Endothelial cell of umbilical vein (primary cell): ENCODE measurements around the gene RIPOR3. TPM values are rescaled to one million over a fixed set of nuclear protein-coding genes. Genes with fewer than 3 reads are reported as not detected.

ENCODE experiments used
- BruUV-seq: library from RNA; stranded (reverse); fragments of 400-500 nt; replicated peaks from 2 replicates; lab custom pipeline; 2021; lab: Mats Ljungman, UMichigan
- CTCF ChIA-PET: fragments of 300-600, 350-600 bp; sonication (Branson Sonifier 250); formaldehyde crosslinking; loops from one replicate; lab custom pipeline; 2021; ENCODE audit warnings: antibody characterized with exemption, inconsistent platforms; lab: Charles Lee
- POLR2A ChIA-PET: fragments of 300-600, 350-600 bp; sonication (Branson Sonifier 250); formaldehyde crosslinking; loops from one replicate; lab custom pipeline; 2021; ENCODE audit warnings: antibody characterized with exemption, inconsistent platforms; lab: Charles Lee
- DNase-seq: peaks from one replicate; pipeline ENCODE4 v3.0.0-alpha.2; 2011; ENCODE audit warnings: low read depth, low spot score
- FAIRE-seq: peaks from 2 replicates; lab custom pipeline; 2011; peaks lifted over from hg19 to GRCh38; lab: Jason Lieb, UNC
- H2AFZ ChIP-seq: 2 replicates; pipeline ENCODE4 v1.6.0; 2012; ENCODE audit warnings: low read depth, low read length, control low read depth, inconsistent platforms
- H3K27ac ChIP-seq: 2 replicates; pipeline ENCODE4 v1.5.1; 2011; ENCODE audit warnings: low read depth, mild to moderate bottlenecking, control low read depth, low read length, moderate library complexity; ENCODE audit not compliant: insufficient read depth
- H3K27me3 ChIP-seq, 2 experiments: 2 replicates each; pipeline versions ENCODE4 v1.6.0 to v1.6.1; 2011; ENCODE audit warnings: low read length in 2 of 2, mixed read lengths in 1 of 2; ENCODE audit not compliant: control insufficient read depth in 2 of 2, insufficient read depth in 2 of 2
- H3K36me3 ChIP-seq, 2 experiments: 2 replicates in 1 of 2; 3 replicates in 1 of 2; pipeline ENCODE4 v1.5.1; 2011; ENCODE audit warnings: low read length in 2 of 2, mild to moderate bottlenecking in 1 of 2, moderate library complexity in 1 of 2; ENCODE audit not compliant: control insufficient read depth in 2 of 2, insufficient read depth in 2 of 2; ENCODE audit errors: extremely low read depth in 1 of 2
- H3K4me1 ChIP-seq: 3 replicates; pipeline ENCODE4 v1.5.1; 2011; ENCODE audit warnings: mild to moderate bottlenecking, low read length; ENCODE audit not compliant: control insufficient read depth, insufficient read depth; ENCODE audit errors: extremely low read depth
- H3K4me2 ChIP-seq: 2 replicates; pipeline ENCODE4 v1.6.1; 2011; ENCODE audit warnings: low read length, control low read depth, mixed read lengths; ENCODE audit not compliant: insufficient read depth
- H3K4me3 ChIP-seq, 3 experiments: fragments of 200-600 bp in 1 of 3; sonication (generic), shearing (Covaris generic) in 1 of 3; replicated peaks in 1 of 3; 2 replicates each; pipeline ENCODE4 v1.5.1; 2011 to 2016; ENCODE audit warnings: control low read depth in 3 of 3, low read length in 3 of 3, mild to moderate bottlenecking in 2 of 3, inconsistent platforms in 1 of 3, low read depth in 1 of 3, moderate library complexity in 1 of 3; ENCODE audit not compliant: insufficient read depth in 1 of 3
- H3K79me2 ChIP-seq: 2 replicates; pipeline ENCODE4 v1.6.0; 2012; ENCODE audit warnings: low read length, inconsistent platforms; ENCODE audit not compliant: control insufficient read depth, insufficient read depth
- H3K9ac ChIP-seq: replicated peaks from 2 replicates; pipeline ENCODE3; 2011; ENCODE audit warnings: low read length, control low read depth; ENCODE audit not compliant: insufficient read depth; ENCODE audit errors: extremely low read depth
- H3K9me1 ChIP-seq: replicated peaks from 3 replicates; pipeline ENCODE4 v1.6.0; 2011; ENCODE audit warnings: mild to moderate bottlenecking, low read length; ENCODE audit not compliant: control insufficient read depth, insufficient read depth; ENCODE audit errors: extremely low read depth
- H3K9me3 ChIP-seq: replicated peaks from 2 replicates; pipeline ENCODE4 v1.5.1; 2012; ENCODE audit warnings: low read length, inconsistent platforms; ENCODE audit not compliant: control insufficient read depth, insufficient read depth
- H4K20me1 ChIP-seq: replicated peaks from 2 replicates; pipeline ENCODE3; 2011; ENCODE audit warnings: mild to moderate bottlenecking, low read length; ENCODE audit not compliant: control insufficient read depth, insufficient read depth; ENCODE audit errors: extremely low read depth
- CTCF ChIP-seq, 2 donors: IDR thresholded peaks; 1 replicate in 1 of 2; 2 replicates in 1 of 2; pipeline ENCODE4 v1.5.1; 2011; ENCODE audit warnings: low read length in 2 of 2, mild to moderate bottlenecking in 2 of 2, moderate library complexity in 2 of 2, control low read depth in 1 of 2, inconsistent platforms in 1 of 2, low read depth in 1 of 2; ENCODE audit not compliant: insufficient read depth in 1 of 2; ENCODE audit errors: extremely low read depth in 1 of 2
- EZH2 ChIP-seq: IDR thresholded peaks from 2 replicates; pipeline ENCODE4 v1.6.1; 2012; ENCODE audit warnings: borderline replicate concordance, low read depth, mild to moderate bottlenecking, moderate library complexity, low read length, inconsistent platforms; ENCODE audit not compliant: severe bottlenecking
- FOS ChIP-seq: IDR thresholded peaks from 2 replicates; pipeline ENCODE4 v1.6.1; 2011; ENCODE audit warnings: mild to moderate bottlenecking, low read length, moderate library complexity, borderline replicate concordance; ENCODE audit not compliant: insufficient read depth
- GATA2 ChIP-seq: IDR thresholded peaks from 2 replicates; pipeline ENCODE4 v1.7.0; 2011; ENCODE audit warnings: low read depth, mild to moderate bottlenecking, moderate library complexity, mixed read lengths, low read length; ENCODE audit not compliant: insufficient read length, insufficient read depth
- JUN ChIP-seq: IDR thresholded peaks from 2 replicates; pipeline ENCODE4 v1.6.1; 2011; ENCODE audit warnings: borderline replicate concordance, low read depth; ENCODE audit not compliant: insufficient read length, insufficient read depth
- MYC ChIP-seq: IDR thresholded peaks from one replicate; pipeline ENCODE4 v1.6.1; 2011; ENCODE audit warnings: mild to moderate bottlenecking, low read depth, low read length
- POLR2A ChIP-seq: IDR thresholded peaks from 2 replicates; pipeline ENCODE4 v1.6.1; 2012; ENCODE audit warnings: low read depth, mild to moderate bottlenecking, control low read depth, low read length
- POLR2AphosphoS5 ChIP-seq: IDR thresholded peaks from 2 replicates; pipeline ENCODE4 v1.6.1; 2012; ENCODE audit warnings: low read depth, mild to moderate bottlenecking, control low read depth, low read length, moderate library complexity; ENCODE audit not compliant: insufficient read depth
- dilution Hi-C: fragments of 300-500 bp; cut with MboI; formaldehyde crosslinking; loops from one replicate; pipeline ENCODE4 v1.15.0; 2019; ENCODE audit warnings: low sequenced_read_pairs; ENCODE audit not compliant: extremely low pct_ligation_motif_present
- intact Hi-C: fragments of 100-400 bp; cut with micrococcal nuclease; formaldehyde crosslinking; loops from one replicate; pipeline ENCODE4 v1.10.0; 2022
- polyA plus RNA-seq, 4 experiments: library from polyadenylated mRNA; depleted of rRNA in 3 of 4; stranded (reverse) in 3 of 4; unstranded in 1 of 4; fragments of >200 nt; gene quantifications; 2 replicates each; pipeline versions ENCODE4 v1.2.1 to v1.2.3, GENCODE V29; 2011 to 2012; ENCODE audit warnings: missing spikeins in 1 of 4
- total RNA-seq: library from RNA; stranded (reverse); gene quantifications from 2 replicates; pipeline ENCODE4 v1.2.3, GENCODE V29; 2021
- TF ChIP-seq, protein P1 (sequence below): IDR thresholded peaks from 2 replicates; pipeline ENCODE4 v1.6.1; 2011; ENCODE audit not compliant: insufficient read depth, insufficient read length

The RIPOR3 gene
- total and polyA plus RNA-seq, 2 donors (not counting 3 experiments of a cell fraction or from before 2014, with no cell fraction given), result not detected

- CTCF ChIA-PET, result interaction anchor here (1.2 to 1.4 kb wide), 2 partner anchors 10 kb away, joined by 3 to 4 read pairs; no protein-coding TSS in a partner anchor
- no peak for DNase-seq
- POLR2A ChIA-PET, result no interaction called here
- Histone ChIP-seq H3K27ac (no peak overlapping the region), H3K9me1 (no peaks in the 10 kb centered on the region), H3K9ac (no peak overlapping the region), H3K9me3 (no peaks in the 10 kb centered on the region), H3K27me3 (no peaks in the 10 kb centered on the region), H3K79me2 (peaks cover 3% of the 10 kb centered on the region), H3K36me3 (peaks cover 24 to 49% of the 10 kb centered on the region in 2 experiments), H3K4me1 (no peaks in the 10 kb centered on the region), H2AFZ (no peak overlapping the region), H3K4me2 (no peak overlapping the region), H4K20me1 (no peaks in the 10 kb centered on the region), H3K4me3 (no peak overlapping the region)
- intact Hi-C loops (no loop called here), dilution Hi-C loops (no loop called here)
- no TSS peak for BruUV-seq
- TF ChIP-seq GATA2 (no peak), MYC (no peak), POLR2A (no peak), JUN (no peak), CTCF (IDR thresholded peaks at IDR 0.05; ENCODE audit: extremely low read depth in 1 of 2, insufficient read depth in 1 of 2, low read depth in 1 of 2, low read length in 2 of 2) (no peak), FOS (no peak), POLR2AphosphoS5 (no peak), EZH2 (no peak)
- TF ChIP-seq, protein P1, sequence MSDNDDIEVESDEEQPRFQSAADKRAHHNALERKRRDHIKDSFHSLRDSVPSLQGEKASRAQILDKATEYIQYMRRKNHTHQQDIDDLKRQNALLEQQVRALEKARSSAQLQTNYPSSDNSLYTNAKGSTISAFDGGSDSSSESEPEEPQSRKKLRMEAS, result no peak
- FAIRE-seq, result no peak
Measured at GRCh38 chr20:50585678-50586077, 105.7 kb downstream of the RIPOR3 start.
